ENCODE measurements around the gene GALNT12. TPM values are rescaled to one million over a fixed set of nuclear protein-coding genes. Genes with fewer than 3 reads are reported as not detected.

The GALNT12 gene
- total RNA-seq, 1 donor from 2014 or later = 0.55 TPM

DNA sequence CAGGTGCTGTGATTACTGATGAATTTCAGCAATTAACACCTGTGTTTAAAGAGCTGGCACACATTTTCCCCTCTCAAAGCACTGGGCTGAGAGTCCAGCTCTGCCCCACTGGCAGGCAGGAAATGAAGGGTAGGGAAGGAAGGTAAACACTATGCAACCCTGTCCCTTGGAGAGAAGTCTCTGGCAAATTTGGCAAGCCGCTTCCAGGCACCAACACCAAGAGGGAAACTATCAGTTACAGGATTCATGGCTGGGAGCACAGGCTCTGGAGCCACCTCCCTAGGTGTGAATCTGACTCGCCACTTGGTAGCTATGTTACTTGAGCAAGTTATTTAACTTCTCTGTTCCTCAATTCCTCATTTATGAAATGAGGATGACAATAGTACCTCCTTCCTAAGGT is 14.4 kb upstream of the GALNT12 start:
- peaks cover 39% of the 10 kb centered on the region for H3K4me1 Mint-ChIP-seq (ENCODE audit: low read depth)
- TF ChIP-seq, protein P1, sequence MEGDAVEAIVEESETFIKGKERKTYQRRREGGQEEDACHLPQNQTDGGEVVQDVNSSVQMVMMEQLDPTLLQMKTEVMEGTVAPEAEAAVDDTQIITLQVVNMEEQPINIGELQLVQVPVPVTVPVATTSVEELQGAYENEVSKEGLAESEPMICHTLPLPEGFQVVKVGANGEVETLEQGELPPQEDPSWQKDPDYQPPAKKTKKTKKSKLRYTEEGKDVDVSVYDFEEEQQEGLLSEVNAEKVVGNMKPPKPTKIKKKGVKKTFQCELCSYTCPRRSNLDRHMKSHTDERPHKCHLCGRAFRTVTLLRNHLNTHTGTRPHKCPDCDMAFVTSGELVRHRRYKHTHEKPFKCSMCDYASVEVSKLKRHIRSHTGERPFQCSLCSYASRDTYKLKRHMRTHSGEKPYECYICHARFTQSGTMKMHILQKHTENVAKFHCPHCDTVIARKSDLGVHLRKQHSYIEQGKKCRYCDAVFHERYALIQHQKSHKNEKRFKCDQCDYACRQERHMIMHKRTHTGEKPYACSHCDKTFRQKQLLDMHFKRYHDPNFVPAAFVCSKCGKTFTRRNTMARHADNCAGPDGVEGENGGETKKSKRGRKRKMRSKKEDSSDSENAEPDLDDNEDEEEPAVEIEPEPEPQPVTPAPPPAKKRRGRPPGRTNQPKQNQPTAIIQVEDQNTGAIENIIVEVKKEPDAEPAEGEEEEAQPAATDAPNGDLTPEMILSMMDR (IDR thresholded peaks at IDR 0.05) = no peak
- peaks cover 1% of the 10 kb centered on the region for H3K9me3 Mint-ChIP-seq (ENCODE audit: low read depth)
- peaks cover 3% of the 10 kb centered on the region for H3K36me3 Mint-ChIP-seq (ENCODE audit: low read depth)
- H3K4me3 Mint-ChIP-seq (ENCODE audit: unreplicated experiment) = no peak overlapping the region
- H3K27me3 Mint-ChIP-seq (ENCODE audit: low read depth) = no peaks in the 10 kb centered on the region
- H3K27ac Mint-ChIP-seq (ENCODE audit: unreplicated experiment) = no peak overlapping the region
- no peak for DNase-seq (ENCODE audit: low spot score)

DNA sequence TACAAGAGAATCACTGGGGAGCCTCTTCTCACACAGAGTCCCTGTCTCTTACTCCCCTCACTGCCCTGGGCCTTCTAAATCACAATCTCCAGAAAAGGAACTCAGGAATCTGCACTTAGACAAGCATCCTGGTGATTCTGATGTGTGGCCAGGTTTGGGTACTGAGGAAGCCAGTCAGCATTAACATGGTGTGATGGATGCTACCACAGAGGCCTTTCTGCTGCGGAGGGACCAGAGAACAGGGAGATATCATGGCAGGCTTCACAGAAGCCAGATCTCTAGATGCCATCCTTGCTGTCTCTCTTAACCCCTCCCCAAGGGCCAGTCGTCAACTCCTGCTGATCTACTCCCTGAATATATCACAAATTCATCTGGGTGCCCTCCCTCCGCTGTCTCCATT is 12.7 kb upstream of the GALNT12 start:
- Mint-ChIP-seq H3K4me3 (ENCODE audit: unreplicated experiment) (no peak overlapping the region), H3K4me1 (ENCODE audit: low read depth) (peaks cover 39% of the 10 kb centered on the region), H3K36me3 (ENCODE audit: low read depth) (peaks cover 6% of the 10 kb centered on the region), H3K9me3 (ENCODE audit: low read depth) (peaks cover 11% of the 10 kb centered on the region), H3K27ac (ENCODE audit: unreplicated experiment) (no peak overlapping the region), H3K27me3 (ENCODE audit: low read depth) (no peaks in the 10 kb centered on the region)
- DNase-seq (ENCODE audit: low spot score) = no peak
- TF ChIP-seq, protein P1 (IDR thresholded peaks at IDR 0.05) = no peak

DNA sequence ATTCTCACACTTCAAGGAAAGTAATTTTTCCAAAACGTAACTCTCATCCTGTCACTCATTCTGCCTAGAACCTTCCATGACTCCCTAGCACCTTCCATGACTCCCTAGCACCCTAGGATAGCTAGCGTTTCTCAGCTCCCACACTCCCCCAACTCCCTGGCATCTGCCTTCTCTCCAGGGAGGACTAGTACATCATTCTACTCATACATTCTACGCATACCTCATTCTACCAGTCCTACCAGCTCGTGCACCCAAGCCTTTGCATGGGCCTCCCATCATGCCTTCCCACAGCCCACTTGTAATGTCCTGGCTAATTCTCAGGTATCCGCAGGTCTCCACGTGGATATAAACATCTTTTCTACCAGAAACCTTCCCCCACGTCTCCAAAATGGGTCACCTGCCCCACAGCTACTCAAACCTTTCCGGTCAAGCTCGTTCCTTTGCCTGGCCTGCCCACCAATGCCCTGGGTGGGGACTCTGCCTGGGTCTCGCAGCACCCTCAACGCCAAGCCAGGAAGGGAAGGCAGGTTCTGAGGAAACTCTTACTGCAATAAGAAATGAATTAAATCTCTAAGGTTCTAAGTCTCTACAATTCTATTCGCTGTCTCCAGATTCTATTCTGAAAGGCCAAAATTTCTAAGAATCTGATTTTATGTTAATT is 12.0 kb upstream of the GALNT12 start:
- Mint-ChIP-seq H3K27me3 (ENCODE audit: low read depth) (no peaks in the 10 kb centered on the region), H3K4me1 (ENCODE audit: low read depth) (peaks cover 39% of the 10 kb centered on the region), H3K27ac (ENCODE audit: unreplicated experiment) (no peak overlapping the region), H3K36me3 (ENCODE audit: low read depth) (peaks cover 6% of the 10 kb centered on the region), H3K4me3 (ENCODE audit: unreplicated experiment) (peak overlapping the region; percentile 70), H3K9me3 (ENCODE audit: low read depth) (peaks cover 11% of the 10 kb centered on the region)
- TF ChIP-seq, protein P1 (IDR thresholded peaks at IDR 0.05) = no peak
- no peak for DNase-seq (ENCODE audit: low spot score)

DNA sequence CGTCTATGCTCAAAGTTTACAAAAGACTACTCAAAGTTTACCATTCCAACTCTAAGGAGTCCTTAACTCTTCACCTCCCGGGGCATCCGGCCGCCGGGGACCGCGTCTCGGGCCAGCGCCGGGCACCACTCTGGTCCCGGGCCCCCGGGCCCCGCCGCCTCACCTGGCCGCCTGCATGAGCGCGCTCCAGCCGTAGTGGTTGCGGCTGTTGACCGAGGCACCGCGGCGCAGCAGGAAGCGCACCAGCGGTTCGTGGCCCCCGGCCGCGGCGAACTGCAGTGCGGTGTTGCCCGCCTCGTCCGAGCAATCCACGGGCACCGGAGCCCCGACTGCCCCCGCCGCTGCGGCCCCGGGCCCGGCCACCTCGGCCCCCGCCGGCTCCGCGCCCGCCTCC is 11.5 kb upstream of the GALNT12 start:
- Mint-ChIP-seq H3K4me1 (ENCODE audit: low read depth) (peaks cover 35% of the 10 kb centered on the region), H3K27me3 (ENCODE audit: low read depth) (no peaks in the 10 kb centered on the region), H3K9me3 (ENCODE audit: low read depth) (peaks cover 11% of the 10 kb centered on the region), H3K4me3 (ENCODE audit: unreplicated experiment) (peak overlapping the region; percentile 70), H3K36me3 (ENCODE audit: low read depth) (peaks cover 6% of the 10 kb centered on the region), H3K27ac (ENCODE audit: unreplicated experiment) (no peak overlapping the region)
- TF ChIP-seq, protein P1 (IDR thresholded peaks at IDR 0.05) = no peak
- no peak for DNase-seq (ENCODE audit: low spot score)

DNA sequence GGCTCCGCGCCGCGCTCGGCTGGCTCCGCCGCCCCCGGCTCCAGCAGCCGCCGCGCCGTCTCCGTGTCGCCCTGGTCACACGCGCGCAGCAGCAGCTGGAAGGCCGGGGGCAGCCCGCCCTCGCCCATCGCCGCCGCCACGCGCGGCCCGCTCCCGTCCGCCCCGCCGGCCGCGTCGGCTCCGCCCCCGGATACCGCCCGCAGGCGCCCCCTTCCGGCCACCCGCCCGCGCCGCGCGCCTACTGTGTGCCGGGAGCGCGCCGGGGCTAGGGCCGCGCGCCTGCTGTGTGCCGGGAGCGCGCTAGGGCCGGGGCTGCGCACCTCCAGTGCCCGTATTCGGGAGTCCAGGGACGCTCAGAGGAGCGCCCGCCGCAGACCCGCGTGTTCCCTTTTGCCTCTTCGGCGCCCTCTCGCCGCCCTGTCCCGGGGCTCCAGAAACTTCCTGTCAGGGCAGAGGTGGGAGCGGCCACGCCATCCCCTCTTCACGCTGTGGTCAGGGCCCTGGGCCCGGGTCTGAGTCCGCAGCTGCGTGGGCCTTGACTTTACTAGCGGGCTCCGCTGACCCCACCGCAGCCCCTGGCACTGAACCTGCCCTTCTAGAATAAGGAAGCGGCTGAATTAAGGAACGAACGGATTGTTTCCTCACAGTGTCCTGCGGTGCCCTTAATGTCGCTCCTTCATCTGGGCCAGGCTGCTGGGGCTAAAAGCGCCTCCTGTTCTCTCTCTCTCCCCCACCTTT is 10.9 kb upstream of the GALNT12 start, which contains the start of gene ANKS6:
TSS of gene ANKS6 (minus strand) at position 192 of the 738 bp plus-strand sequence. CDS start at position 128, 64 bp downstream.
- H3K27me3 Mint-ChIP-seq (ENCODE audit: low read depth) = no peaks in the 10 kb centered on the region
- no peak for DNase-seq (ENCODE audit: low spot score)
- peak within 1 kb of the TSS; percentile 75 for H3K4me3 Mint-ChIP-seq (ENCODE audit: unreplicated experiment)
- TF ChIP-seq, protein P1 (IDR thresholded peaks at IDR 0.05) = peak; percentile 75
- H3K27ac Mint-ChIP-seq (ENCODE audit: unreplicated experiment) = no peak within 1 kb of the TSS
- H3K9me3 Mint-ChIP-seq (ENCODE audit: low read depth) = peaks cover 11% of the 10 kb centered on the region
- peaks cover 6% of the 10 kb centered on the region for H3K36me3 Mint-ChIP-seq (ENCODE audit: low read depth)
- peaks cover 29% of the 10 kb centered on the region for H3K4me1 Mint-ChIP-seq (ENCODE audit: low read depth)

Measured in chondrocyte (in vitro differentiated cells).